H1 (cell line): ENCODE data around the gene UNC13C. TPM values are rescaled to one million over a fixed set of nuclear protein-coding genes. Genes with fewer than 3 reads are reported as not detected.

Experiments
- FOSL1 ChIP-seq: IDR thresholded peaks from 2 replicates; pipeline ENCODE4 v1.6.1; 2011; ENCODE audit warnings: mild to moderate bottlenecking, low read depth, low read length, moderate library complexity; ENCODE audit not compliant: insufficient read depth
- HDAC2 ChIP-seq, 2 experiments: fragments of 300-600 bp in 1 of 2; sonication (generic) in 1 of 2; IDR thresholded peaks; 2 replicates each; pipeline ENCODE4 v1.6.1; 2011 to 2012; ENCODE audit warnings: low read depth in 2 of 2, low read length in 2 of 2, mild to moderate bottlenecking in 2 of 2, moderate library complexity in 2 of 2, borderline replicate concordance in 1 of 2, inconsistent platforms in 1 of 2
- JUND ChIP-seq: IDR thresholded peaks from 2 replicates; pipeline ENCODE4 v1.6.1; 2011; ENCODE audit warnings: mild to moderate bottlenecking, improper control_type of control experiment, low read length
- MAFK ChIP-seq: IDR thresholded peaks from 2 replicates; pipeline ENCODE4 v1.6.1; 2012; ENCODE audit warnings: low read depth, mild to moderate bottlenecking, improper control_type of control experiment, low read length
- YY1 ChIP-seq: IDR thresholded peaks from 2 replicates; pipeline ENCODE4 v1.6.1; 2011; ENCODE audit warnings: low read depth, mild to moderate bottlenecking, low read length
- polyA plus RNA-seq, 7 experiments: library from polyadenylated mRNA; depleted of rRNA in 3 of 7; stranded (reverse) in 5 of 7; unstranded in 2 of 7; fragments of >200 nt in 5 of 7; fragments of 200-250 nt in 2 of 7; gene quantifications; 1 replicate in 5 of 7; 2 replicates in 1 of 7; 4 replicates in 1 of 7; pipeline versions ENCODE4 v1.2.1 to v1.2.3, GENCODE V29; 2011 to 2013; ENCODE audit warnings: missing spikeins in 2 of 7, mixed read lengths in 2 of 7
- total RNA-seq: library from RNA; stranded (reverse); fragmentation: NEBNext Ultra II Directional; extraction: Animal tissue kit (Norgen Biotek cat#: 25700); gene quantifications from 2 replicates; pipeline ENCODE4 v1.2.1, GENCODE V29; 2021

The UNC13C gene
- total and polyA plus RNA-seq, 2 of the 8 experiments (the other 6 are each of a cell fraction or from before 2014, with no cell fraction given) = 0.02 to 0.13 TPM

GRCh38 chr15:54567408-54568035 lies 589.3 kb downstream of the UNC13C start (continued):
- TF ChIP-seq JUND (no peak), MAFK (no peak), YY1 (no peak), HDAC2 (IDR thresholded peaks at IDR 0.05; ENCODE audit: borderline replicate concordance in 1 of 2, low read depth in 2 of 2, low read length in 2 of 2) (no peak), FOSL1 (no peak)
